Erythroblast (primary cell): ENCODE data around the gene C10orf95.

Experiments
- GATA1 ChIP-seq: IDR thresholded peaks from 2 replicates; pipeline ENCODE4 v1.6.1; 2011; ENCODE audit warnings: low read depth, mild to moderate bottlenecking, control low read depth, low read length, moderate library complexity
- POLR2A ChIP-seq: IDR thresholded peaks from 2 replicates; pipeline ENCODE4 v1.6.1; 2011; ENCODE audit warnings: mild to moderate bottlenecking, low read length

- TF ChIP-seq POLR2A = no peak
- no peak for TF ChIP-seq GATA1
Measured at GRCh38 chr10:102411341-102412255, 39.7 kb downstream of the C10orf95 start.
